ENCODE results near the gene YPEL2. TPM values are rescaled to one million over a fixed set of nuclear protein-coding genes. Genes with fewer than 3 reads are reported as not detected.

Gene YPEL2
- total RNA-seq, 2 donors from 2014 or later, result 17.2 to 25.7 TPM

DNA sequence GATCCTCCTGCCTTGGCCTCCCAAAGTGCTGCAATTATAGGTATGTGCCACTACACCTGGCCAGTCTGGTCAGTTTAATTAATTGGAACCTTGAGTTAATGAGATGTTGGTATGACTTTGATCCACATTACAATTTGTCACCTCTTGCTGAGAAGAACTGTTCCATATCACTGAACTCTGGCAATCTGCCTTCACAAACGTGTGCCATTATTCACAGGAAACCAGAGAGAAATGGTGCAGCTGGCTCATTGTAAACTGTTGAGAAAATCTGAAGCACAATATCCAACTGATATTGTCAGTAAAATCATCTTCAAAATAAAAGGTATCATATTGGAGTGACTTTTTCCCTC, 39.3 kb upstream of the YPEL2 start:
- H3K4me3 ChIP-seq, result no peak overlapping the region
- no peaks in the 10 kb centered on the region for H3K9me3 ChIP-seq
- intact Hi-C loops (cut with DNase I), result no loop called here
- no peaks in the 10 kb centered on the region for H3K36me3 ChIP-seq
- no peak overlapping the region for H3K9ac ChIP-seq (ENCODE audit: low read depth in 2 of 2, low read length in 2 of 2)
- no peak for DNase-seq
- no peaks in the 10 kb centered on the region for H3K27me3 ChIP-seq
- no peak overlapping the region for H3K27ac ChIP-seq
- no peak for TF ChIP-seq CTCF (IDR thresholded peaks at IDR 0.05)
- H3K4me1 ChIP-seq, result peaks cover 6% of the 10 kb centered on the region

DNA sequence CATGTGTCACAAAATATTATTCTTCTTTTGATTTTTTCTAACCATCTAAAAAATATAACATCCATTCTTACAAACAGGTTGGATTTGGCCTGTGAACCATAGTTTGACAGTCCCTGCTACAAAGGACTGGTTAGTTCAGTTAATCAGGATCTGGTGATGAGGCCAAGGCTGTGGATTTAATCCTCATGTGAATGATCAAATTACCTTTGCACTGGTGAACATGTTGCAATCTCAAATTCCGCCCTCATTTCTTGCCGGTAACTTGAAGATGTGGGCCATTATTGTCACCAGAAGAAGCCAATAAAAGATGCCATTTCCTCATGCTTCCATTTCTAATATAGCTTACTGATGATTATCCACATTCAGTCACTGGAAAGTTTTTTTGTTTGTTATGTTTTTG, 35.3 kb upstream of the YPEL2 start:
- no peaks in the 10 kb centered on the region for H3K27me3 ChIP-seq
- intact Hi-C loops (cut with DNase I), result no loop called here
- H3K9ac ChIP-seq (ENCODE audit: low read depth in 2 of 2, low read length in 2 of 2), result no peak overlapping the region
- H3K4me1 ChIP-seq, result no peaks in the 10 kb centered on the region
- no peak overlapping the region for H3K27ac ChIP-seq
- DNase-seq, result no peak
- no peak overlapping the region for H3K4me3 ChIP-seq
- H3K36me3 ChIP-seq, result no peaks in the 10 kb centered on the region
- no peak for TF ChIP-seq CTCF (IDR thresholded peaks at IDR 0.05)
- no peaks in the 10 kb centered on the region for H3K9me3 ChIP-seq

DNA sequence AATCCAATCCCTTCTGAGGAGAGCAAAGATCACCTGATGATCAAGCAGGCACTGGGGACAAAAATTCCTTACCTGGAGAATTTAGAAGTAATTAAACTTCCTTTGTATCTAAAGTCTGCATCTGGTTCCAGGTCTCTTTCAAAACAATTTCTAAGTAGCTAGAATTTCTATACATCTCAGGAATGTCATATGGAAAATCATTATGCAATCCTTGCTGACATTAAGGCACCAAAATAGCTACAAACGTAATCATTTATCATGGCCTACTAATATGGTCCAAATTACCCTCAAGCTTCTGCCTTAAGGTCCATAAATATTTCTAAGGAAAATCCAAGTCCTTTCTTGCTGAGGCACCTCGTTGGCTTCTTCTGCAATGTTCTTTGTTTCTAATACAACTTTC, 32.9 kb upstream of the YPEL2 start:
- Histone ChIP-seq H3K9ac (ENCODE audit: low read depth in 2 of 2, low read length in 2 of 2) (no peak overlapping the region), H3K36me3 (no peaks in the 10 kb centered on the region), H3K4me1 (no peaks in the 10 kb centered on the region), H3K27me3 (no peaks in the 10 kb centered on the region), H3K4me3 (no peak overlapping the region), H3K27ac (no peak overlapping the region), H3K9me3 (no peaks in the 10 kb centered on the region)
- intact Hi-C loops (cut with DNase I), result no loop called here
- DNase-seq, result no peak
- no peak for TF ChIP-seq CTCF (IDR thresholded peaks at IDR 0.05)

DNA sequence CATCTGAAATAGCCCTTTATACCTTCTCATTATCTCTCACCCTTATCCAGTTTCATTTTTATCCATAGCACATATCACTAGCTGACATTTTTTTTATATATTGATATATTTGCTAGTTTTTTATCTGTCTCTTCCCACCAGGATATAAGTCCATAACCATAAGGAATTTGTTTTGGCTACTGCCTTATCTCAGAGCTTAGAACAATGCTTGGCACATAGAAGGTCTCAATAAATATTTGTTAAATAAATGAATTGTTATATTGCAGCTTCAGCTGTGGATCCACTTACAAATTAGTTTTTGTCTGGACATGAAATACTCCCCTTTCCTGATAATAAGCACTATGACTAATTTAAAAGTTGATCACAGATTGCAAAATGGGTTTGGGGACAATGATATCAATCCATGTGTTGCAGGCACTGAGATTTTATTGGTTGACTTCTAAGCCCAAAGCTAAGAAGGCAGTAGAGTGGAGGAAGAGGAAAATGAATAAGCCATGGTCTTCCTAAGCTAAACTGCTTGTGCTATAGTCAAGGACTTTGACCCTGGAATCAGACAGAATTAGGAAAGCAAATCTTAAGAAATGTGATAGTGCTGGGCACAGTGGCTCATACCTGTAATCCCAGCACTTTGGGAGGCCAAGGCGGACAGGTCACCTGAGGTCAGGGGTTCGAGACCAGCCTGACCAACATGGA, 31.9 kb upstream of the YPEL2 start:
- peak overlapping the region; percentile 8 for H3K27ac ChIP-seq
- intact Hi-C loops (cut with DNase I), result loop anchor here (10.0 kb wide), 1 partner anchor 255 kb away; no protein-coding TSS in a partner anchor

DNA sequence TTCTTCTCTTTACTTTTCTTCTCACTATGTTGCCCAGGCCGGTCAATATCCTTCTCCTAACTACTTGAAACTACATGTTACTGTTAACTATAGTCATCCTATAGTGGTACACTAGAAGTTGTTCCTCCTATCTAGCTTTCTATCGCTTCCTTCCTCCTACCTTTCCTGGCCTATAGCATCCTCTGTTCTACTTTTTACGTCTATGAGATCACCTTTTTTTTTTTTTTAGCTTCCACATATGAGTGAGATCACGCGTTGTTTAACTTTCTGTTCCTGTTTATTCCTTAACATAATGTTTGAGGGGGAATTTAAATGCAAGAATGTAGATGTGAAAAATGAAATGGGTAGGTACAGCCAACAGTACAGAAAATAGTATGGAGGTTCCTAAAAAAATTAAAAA, 30.5 kb upstream of the YPEL2 start:
- Histone ChIP-seq H3K27ac (no peak overlapping the region), H3K9ac (ENCODE audit: low read depth in 2 of 2, low read length in 2 of 2) (no peak overlapping the region), H3K9me3 (no peaks in the 10 kb centered on the region), H3K4me3 (no peak overlapping the region), H3K36me3 (no peaks in the 10 kb centered on the region), H3K27me3 (no peaks in the 10 kb centered on the region), H3K4me1 (no peaks in the 10 kb centered on the region)
- no peak for TF ChIP-seq CTCF (IDR thresholded peaks at IDR 0.05)
- DNase-seq, result no peak
- intact Hi-C loops (cut with DNase I), result loop anchor here (10.0 kb wide), 1 partner anchor 254 kb away; no protein-coding TSS in a partner anchor

More for the DNA sequence above, 31.9 kb upstream of the YPEL2 start:
- Histone ChIP-seq H3K9ac (ENCODE audit: low read depth in 2 of 2, low read length in 2 of 2) (peak overlapping the region in 1 of 2 donors; percentile 2), H3K27me3 (no peaks in the 10 kb centered on the region), H3K4me1 (no peaks in the 10 kb centered on the region), H3K36me3 (no peaks in the 10 kb centered on the region), H3K4me3 (no peak overlapping the region), H3K9me3 (no peaks in the 10 kb centered on the region)
- no peak for TF ChIP-seq CTCF (IDR thresholded peaks at IDR 0.05)
- DNase-seq, result no peak

Data from colonic mucosa (tissue), 4 donors.